ENCODE results near the gene PACSIN1.
"Not testable (repeated sequence)": the region's sequence is repeated elsewhere in the genome, so short reads cannot be mapped to it uniquely, and the experiment has no call there.

Gene PACSIN1

GRCh38 chr6:34486106-34486740, 20.3 kb downstream of the PACSIN1 start:
- no peak for DNase-seq

GRCh38 chr6:34486886-34487285, 21.0 kb downstream of the PACSIN1 start:
- DNase-seq: not testable (repeated sequence)

- no peak for DNase-seq
Measured at GRCh38 chr6:34487536-34487935, 21.7 kb downstream of the PACSIN1 start.

GRCh38 chr6:34489207-34489805, 23.4 kb downstream of the PACSIN1 start:
- DNase-seq: no peak

- no peak for DNase-seq
Measured at GRCh38 chr6:34490390-34491090, 24.7 kb downstream of the PACSIN1 start.

- no peak for DNase-seq
Measured at GRCh38 chr6:34491091-34491430, 25.2 kb downstream of the PACSIN1 start.

GRCh38 chr6:34493344-34493743, 27.5 kb downstream of the PACSIN1 start:
- DNase-seq: no peak

GRCh38 chr6:34494973-34495372, 29.1 kb downstream of the PACSIN1 start:
- DNase-seq: no peak

- no peak for DNase-seq
Measured at GRCh38 chr6:34496103-34496685, 30.3 kb downstream of the PACSIN1 start.

- DNase-seq: no peak
Measured at GRCh38 chr6:34497411-34497810, 31.5 kb downstream of the PACSIN1 start.

- DNase-seq: no peak
Measured at GRCh38 chr6:34506718-34507117, 40.8 kb downstream of the PACSIN1 start.

- DNase-seq: no peak
Measured at GRCh38 chr6:34508425-34508824, 42.5 kb downstream of the PACSIN1 start.

GRCh38 chr6:34509782-34510181, 43.9 kb downstream of the PACSIN1 start:
- no peak for DNase-seq

- DNase-seq: no peak
Measured at GRCh38 chr6:34510299-34510698, 44.4 kb downstream of the PACSIN1 start.

- no peak for DNase-seq
Measured at GRCh38 chr6:34511214-34511914, 45.5 kb downstream of the PACSIN1 start.

GRCh38 chr6:34511915-34512737, 46.2 kb downstream of the PACSIN1 start:
- DNase-seq: no peak

GRCh38 chr6:34512738-34513115, 46.9 kb downstream of the PACSIN1 start:
- no peak for DNase-seq

- no peak for DNase-seq
Measured at GRCh38 chr6:34513646-34514045, 47.8 kb downstream of the PACSIN1 start.

GRCh38 chr6:34514112-34514511, 48.2 kb downstream of the PACSIN1 start:
- no peak for DNase-seq

- no peak for DNase-seq
Measured at GRCh38 chr6:34514593-34515472, 49.0 kb downstream of the PACSIN1 start.
